ENCODE measurements around the gene ZBTB5.

DNA sequence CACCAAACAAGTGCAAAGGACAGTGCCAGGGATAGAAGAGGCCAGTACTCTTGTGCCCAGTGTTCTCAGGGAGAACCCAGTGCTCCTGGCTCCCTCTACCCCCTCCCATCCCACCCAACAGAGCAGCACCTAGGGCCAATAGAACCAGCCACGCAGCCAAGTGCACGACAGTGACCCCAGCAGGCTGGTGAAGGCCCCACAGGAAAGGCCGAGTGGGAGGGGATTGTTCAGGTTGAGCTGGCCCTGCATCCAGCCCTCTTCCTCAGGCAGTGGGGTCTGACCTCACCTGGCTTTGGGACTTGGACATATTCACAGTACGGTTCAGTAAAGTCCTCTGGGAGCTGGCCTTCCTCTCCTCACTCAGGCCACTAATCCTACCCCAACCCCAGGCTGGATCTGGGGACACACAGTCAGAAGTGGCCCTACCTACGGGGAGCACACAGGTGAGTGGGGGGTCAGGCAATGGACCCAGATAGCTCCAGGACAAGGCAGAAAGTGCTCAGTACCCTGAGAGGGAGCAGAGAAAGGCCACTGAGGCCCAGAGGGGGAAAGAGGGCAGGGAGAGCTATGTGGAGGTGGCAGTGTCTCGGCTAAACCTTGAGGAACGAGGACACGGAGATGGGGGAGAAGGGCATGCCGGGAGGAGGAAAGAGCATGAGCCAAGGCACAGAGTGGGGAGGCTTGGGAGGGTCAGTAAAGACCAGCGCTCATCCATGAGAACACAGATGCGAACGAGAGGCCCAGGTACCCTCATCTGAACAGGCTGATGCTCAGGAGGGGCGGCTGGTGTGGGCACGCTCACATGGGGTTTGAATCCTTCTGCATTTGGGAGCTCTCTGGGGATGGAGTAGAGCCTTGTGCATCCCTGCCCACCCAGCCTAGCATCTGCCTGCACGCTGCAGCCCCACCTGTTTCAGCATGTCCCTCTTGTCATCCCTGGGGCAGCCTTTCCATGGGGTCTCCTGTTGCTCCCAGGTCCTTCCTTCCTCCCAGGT is 46.1 kb upstream of the ZBTB5 start:
- TF ChIP-seq CTCF (conservative IDR thresholded peaks at IDR 0.05), result no peak
- no peak for TF ChIP-seq EZH2 (IDR thresholded peaks at IDR 0.05; ENCODE audit: low read depth)

Data from PC-9 (cell line).